Tibial artery (tissue), 4 donors: ENCODE data around the gene ANKRD33B.

ENCODE experiments used
- DNase-seq, 2 donors: peaks; one replicate each; pipeline ENCODE4 v3.0.0-alpha.2; 2019
- H3K27ac ChIP-seq, 2 donors: fragments of 200-600 bp; sonication (generic) in 1 of 2; 1 replicate in 1 of 2; 2 replicates in 1 of 2; pipeline ENCODE4 v1.5.1; 2018 to 2019; ENCODE audit warnings: mild to moderate bottlenecking in 1 of 2
- H3K27me3 ChIP-seq, 2 donors: fragments of 200-600 bp; sonication (generic) in 1 of 2; one replicate each; pipeline versions ENCODE4 v1.5.1 to v1.6.0; 2016 to 2019
- H3K36me3 ChIP-seq, 3 donors: fragments of 200-600 bp; sonication (generic) in 2 of 3; one replicate each; pipeline ENCODE4 v1.5.1; 2016 to 2019; ENCODE audit warnings: mild to moderate bottlenecking in 2 of 3
- H3K4me1 ChIP-seq, 4 donors: fragments of 200-600 bp; sonication (generic) in 2 of 4; 1 replicate in 3 of 4; 2 replicates in 1 of 4; pipeline ENCODE4 v1.5.1; 2016 to 2019
- H3K4me3 ChIP-seq, 2 donors: fragments of 200-600 bp; sonication (generic) in 1 of 2; 1 replicate in 1 of 2; 2 replicates in 1 of 2; pipeline ENCODE4 v1.5.1; 2018 to 2019; ENCODE audit warnings: mild to moderate bottlenecking in 2 of 2
- H3K9me3 ChIP-seq, 3 donors: fragments of 200-600 bp; sonication (generic) in 1 of 3; one replicate each; pipeline ENCODE4 v1.5.1; 2016 to 2019
- CTCF ChIP-seq, 2 experiments: fragments of 200-600 bp in 1 of 2; fragments of 450-650 bp in 1 of 2; IDR thresholded peaks; one replicate each; pipeline ENCODE4 v1.5.1; 2017 to 2019; ENCODE audit warnings: antibody characterized with exemption in 2 of 2, mild to moderate bottlenecking in 1 of 2, moderate library complexity in 1 of 2
- intact Hi-C: fragments of 100-400 bp; cut with DNase I; formaldehyde crosslinking; loops from one replicate; pipeline ENCODE4 v1.15.0; 2023; ENCODE audit warnings: low total_unique reads

Gene ANKRD33B

GRCh38 chr5:10645146-10645545 is 81.3 kb downstream of the ANKRD33B start:
- H3K4me3 ChIP-seq = no peak overlapping the region
- no peaks in the 10 kb centered on the region for H3K4me1 ChIP-seq
- intact Hi-C loops = no loop called here
- no peak overlapping the region for H3K27ac ChIP-seq
- DNase-seq = no peak
- TF ChIP-seq CTCF (IDR thresholded peaks at IDR 0.05) = no peak
- peaks cover 0 to 7% (median 0%) of the 10 kb centered on the region in 3 donors for H3K36me3 ChIP-seq
- H3K9me3 ChIP-seq = no peaks in the 10 kb centered on the region
- peaks cover 0 to 7% of the 10 kb centered on the region in 2 donors for H3K27me3 ChIP-seq

- Histone ChIP-seq H3K9me3 (no peaks in the 10 kb centered on the region), H3K36me3 (peaks cover 0 to 7% (median 0%) of the 10 kb centered on the region in 3 donors), H3K4me3 (no peak overlapping the region), H3K27ac (no peak overlapping the region), H3K4me1 (no peaks in the 10 kb centered on the region), H3K27me3 (peaks cover 0 to 7% of the 10 kb centered on the region in 2 donors)
- no peak for DNase-seq
- no peak for TF ChIP-seq CTCF (IDR thresholded peaks at IDR 0.05)
- intact Hi-C loops = no loop called here
Measured at GRCh38 chr5:10645671-10646070, 81.8 kb downstream of the ANKRD33B start.

- Histone ChIP-seq H3K27me3 (peaks cover 0 to 7% of the 10 kb centered on the region in 2 donors), H3K4me1 (no peaks in the 10 kb centered on the region), H3K9me3 (no peaks in the 10 kb centered on the region), H3K36me3 (peaks cover 0 to 7% (median 0%) of the 10 kb centered on the region in 3 donors), H3K27ac (no peak overlapping the region), H3K4me3 (no peak overlapping the region)
- no peak for TF ChIP-seq CTCF (IDR thresholded peaks at IDR 0.05)
- intact Hi-C loops = no loop called here
- DNase-seq = no peak
Measured at GRCh38 chr5:10647640-10648039, 83.8 kb downstream of the ANKRD33B start.

- DNase-seq = no peak
- Histone ChIP-seq H3K4me3 (no peak overlapping the region), H3K4me1 (no peaks in the 10 kb centered on the region), H3K27ac (no peak overlapping the region), H3K36me3 (peaks cover 0 to 7% (median 0%) of the 10 kb centered on the region in 3 donors), H3K27me3 (peaks cover 0 to 7% of the 10 kb centered on the region in 2 donors), H3K9me3 (no peaks in the 10 kb centered on the region)
- TF ChIP-seq CTCF (IDR thresholded peaks at IDR 0.05) = no peak
- intact Hi-C loops = no loop called here
Measured at GRCh38 chr5:10648806-10649665, 85.2 kb downstream of the ANKRD33B start.

- Histone ChIP-seq H3K27ac (no peak overlapping the region), H3K9me3 (no peaks in the 10 kb centered on the region), H3K4me3 (no peak overlapping the region), H3K36me3 (peaks cover 0 to 7% (median 0%) of the 10 kb centered on the region in 3 donors), H3K4me1 (no peaks in the 10 kb centered on the region), H3K27me3 (peaks cover 0 to 7% of the 10 kb centered on the region in 2 donors)
- intact Hi-C loops = no loop called here
- no peak for TF ChIP-seq CTCF (IDR thresholded peaks at IDR 0.05)
- DNase-seq = no peak
Measured at GRCh38 chr5:10649666-10650380, 86.0 kb downstream of the ANKRD33B start.
